Neural crest cell (in vitro differentiated cells): Measurements from ENCODE around the gene LPGAT1. TPM values are rescaled to one million over a fixed set of nuclear protein-coding genes. Genes with fewer than 3 reads are reported as not detected.

Experiments used
- DNase-seq: peaks from one replicate; pipeline ENCODE4 v3.0.0; 2021; ENCODE audit warnings: low read depth, mixed read lengths, low spot score
- H3K27ac Mint-ChIP-seq: one replicate; pipeline ENCODE4 v1.8.0; 2021; ENCODE audit warnings: mild to moderate bottlenecking, mixed read lengths; ENCODE audit not compliant: unreplicated experiment
- H3K27me3 Mint-ChIP-seq: 2 replicates; pipeline ENCODE4 v1.8.0; 2021; ENCODE audit warnings: low read depth, mild to moderate bottlenecking, mixed read lengths
- H3K36me3 Mint-ChIP-seq: 2 replicates; pipeline ENCODE4 v1.8.0; 2021; ENCODE audit warnings: low read depth, mild to moderate bottlenecking, mixed read lengths
- H3K4me1 Mint-ChIP-seq: 2 replicates; pipeline ENCODE4 v1.8.0; 2021; ENCODE audit warnings: mixed read lengths
- H3K4me3 Mint-ChIP-seq: one replicate; pipeline ENCODE4 v1.8.0; 2021; ENCODE audit warnings: mild to moderate bottlenecking, mixed read lengths
- H3K9me3 Mint-ChIP-seq: 2 replicates; pipeline ENCODE4 v1.8.0; 2021; ENCODE audit warnings: mixed read lengths
- total RNA-seq: library from RNA; stranded (reverse); gene quantifications from 2 replicates; pipeline ENCODE4 v1.2.1, GENCODE V29; 2021
- TF ChIP-seq, protein P1 (sequence below): fragments of 200-600 bp; sonication (generic); conservative IDR thresholded peaks from 2 replicates; pipeline ENCODE4 v1.5.0; 2021; ENCODE audit warnings: antibody characterized with exemption, mild to moderate bottlenecking

The LPGAT1 gene
- total RNA-seq, 1 donor from 2014 or later = 30.3 TPM

GRCh38 chr1:211831558-211832323, 1.2 kb upstream of the LPGAT1 start:
- Mint-ChIP-seq H3K27me3 (peaks cover 9% of the 10 kb centered on the region), H3K9me3 (no peaks in the 10 kb centered on the region), H3K4me3 (peak overlapping the region; percentile 89), H3K27ac (no peak overlapping the region), H3K4me1 (peaks cover 31% of the 10 kb centered on the region), H3K36me3 (no peaks in the 10 kb centered on the region)
- TF ChIP-seq, protein P1, sequence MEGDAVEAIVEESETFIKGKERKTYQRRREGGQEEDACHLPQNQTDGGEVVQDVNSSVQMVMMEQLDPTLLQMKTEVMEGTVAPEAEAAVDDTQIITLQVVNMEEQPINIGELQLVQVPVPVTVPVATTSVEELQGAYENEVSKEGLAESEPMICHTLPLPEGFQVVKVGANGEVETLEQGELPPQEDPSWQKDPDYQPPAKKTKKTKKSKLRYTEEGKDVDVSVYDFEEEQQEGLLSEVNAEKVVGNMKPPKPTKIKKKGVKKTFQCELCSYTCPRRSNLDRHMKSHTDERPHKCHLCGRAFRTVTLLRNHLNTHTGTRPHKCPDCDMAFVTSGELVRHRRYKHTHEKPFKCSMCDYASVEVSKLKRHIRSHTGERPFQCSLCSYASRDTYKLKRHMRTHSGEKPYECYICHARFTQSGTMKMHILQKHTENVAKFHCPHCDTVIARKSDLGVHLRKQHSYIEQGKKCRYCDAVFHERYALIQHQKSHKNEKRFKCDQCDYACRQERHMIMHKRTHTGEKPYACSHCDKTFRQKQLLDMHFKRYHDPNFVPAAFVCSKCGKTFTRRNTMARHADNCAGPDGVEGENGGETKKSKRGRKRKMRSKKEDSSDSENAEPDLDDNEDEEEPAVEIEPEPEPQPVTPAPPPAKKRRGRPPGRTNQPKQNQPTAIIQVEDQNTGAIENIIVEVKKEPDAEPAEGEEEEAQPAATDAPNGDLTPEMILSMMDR = no peak
- DNase-seq = no peak

DNA sequence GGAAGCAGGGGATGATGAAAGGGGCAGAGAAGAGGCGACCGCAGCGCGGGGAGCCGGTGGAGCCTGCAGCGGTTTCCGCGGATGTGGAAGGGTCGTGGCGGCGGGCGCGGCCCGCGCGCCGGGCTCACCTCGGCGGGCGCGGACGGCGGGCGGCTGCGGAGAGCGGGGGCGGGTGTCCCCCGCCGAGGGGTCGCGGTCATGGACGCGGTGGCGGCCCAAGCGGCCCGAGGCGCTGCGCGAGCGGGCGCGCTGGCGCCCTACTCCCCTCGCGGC, 572 bp downstream of the LPGAT1 start:
- Mint-ChIP-seq H3K36me3 (no peaks in the 10 kb centered on the region), H3K4me1 (peaks cover 31% of the 10 kb centered on the region), H3K9me3 (no peaks in the 10 kb centered on the region), H3K27ac (no peak overlapping the region), H3K4me3 (peak overlapping the region; percentile 97), H3K27me3 (peaks cover 5% of the 10 kb centered on the region)
- TF ChIP-seq, protein P1 = no peak
- no peak for DNase-seq

DNA sequence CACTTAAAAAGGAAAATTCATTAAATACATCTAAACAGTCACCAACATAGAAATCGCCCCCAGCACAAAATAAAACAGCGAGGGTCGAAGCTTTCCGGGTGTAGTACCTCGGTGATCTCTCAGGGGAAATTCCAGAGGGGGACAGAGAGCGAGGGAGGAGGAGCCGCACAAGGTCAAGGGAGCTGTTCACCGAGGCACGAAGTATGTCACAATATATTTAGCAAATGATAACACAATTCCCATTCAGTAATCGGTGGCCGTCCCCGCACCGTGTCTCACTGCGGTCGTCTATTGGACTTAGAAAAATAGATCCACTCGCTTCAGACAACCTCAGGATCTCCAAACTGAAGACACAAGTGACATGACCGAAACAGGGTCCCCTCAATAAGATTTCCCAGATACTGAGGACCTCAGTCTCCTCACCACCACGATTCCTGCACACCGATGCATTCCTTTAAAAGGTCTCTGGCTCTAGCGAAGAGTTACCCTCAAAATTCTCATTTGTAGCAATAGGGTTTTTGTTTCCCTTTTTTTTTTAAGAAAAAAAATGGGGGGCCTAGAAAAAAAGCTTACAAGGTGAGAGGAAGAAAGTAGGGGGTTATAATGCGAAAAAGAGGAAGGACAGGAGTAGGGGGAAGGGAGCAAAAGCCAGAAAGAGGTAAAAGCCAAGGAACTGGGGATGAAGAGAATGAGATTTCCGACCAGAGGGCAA, 1.1 kb downstream of the LPGAT1 start:
- Mint-ChIP-seq H3K27ac (no peak overlapping the region), H3K36me3 (no peaks in the 10 kb centered on the region), H3K9me3 (no peaks in the 10 kb centered on the region), H3K4me1 (peaks cover 31% of the 10 kb centered on the region), H3K4me3 (peak overlapping the region; percentile 97), H3K27me3 (peaks cover 4% of the 10 kb centered on the region)
- peak; percentile 29 for DNase-seq
- TF ChIP-seq, protein P1 = peak; percentile 24

DNA sequence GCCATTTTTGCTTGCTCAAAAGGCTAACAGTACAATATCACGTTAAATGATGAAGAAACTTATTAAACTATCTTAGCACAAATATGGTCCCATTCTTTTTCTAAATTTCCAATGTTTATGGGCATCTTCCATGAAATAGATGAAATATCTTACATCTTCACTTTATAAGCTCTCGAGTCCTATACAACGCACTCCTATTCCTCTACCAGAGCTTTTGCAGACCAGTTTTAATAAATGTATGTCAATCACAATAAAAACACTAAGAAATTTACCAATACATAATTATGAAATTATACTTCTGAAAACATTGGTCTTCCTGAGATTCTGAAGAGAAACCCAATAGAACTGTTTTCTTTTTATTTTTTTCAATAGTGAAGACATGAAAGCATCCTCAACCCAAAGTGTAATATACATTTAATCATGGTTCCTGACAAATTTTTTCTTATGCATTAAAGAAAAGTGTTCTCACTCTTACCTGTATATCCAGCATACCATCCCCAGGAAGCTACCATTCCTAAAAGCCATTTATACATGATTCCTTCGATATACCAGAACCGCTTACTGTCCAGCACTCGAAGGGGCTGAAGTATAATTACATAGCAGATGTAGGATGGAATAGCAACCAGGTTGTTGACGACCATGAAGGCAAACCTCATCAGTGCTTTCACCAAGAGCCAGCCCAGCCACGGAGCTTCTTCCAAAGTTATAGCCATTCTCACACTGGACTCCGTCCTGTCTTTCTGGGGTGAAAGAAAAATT, 1.8 kb downstream of the LPGAT1 start:
- H3K9me3 Mint-ChIP-seq = no peaks in the 10 kb centered on the region
- peaks cover 2% of the 10 kb centered on the region for H3K27me3 Mint-ChIP-seq
- peaks cover 31% of the 10 kb centered on the region for H3K4me1 Mint-ChIP-seq
- H3K27ac Mint-ChIP-seq = no peak overlapping the region
- DNase-seq = no peak
- no peaks in the 10 kb centered on the region for H3K36me3 Mint-ChIP-seq
- TF ChIP-seq, protein P1 = no peak
- H3K4me3 Mint-ChIP-seq = peak overlapping the region; percentile 97

DNA sequence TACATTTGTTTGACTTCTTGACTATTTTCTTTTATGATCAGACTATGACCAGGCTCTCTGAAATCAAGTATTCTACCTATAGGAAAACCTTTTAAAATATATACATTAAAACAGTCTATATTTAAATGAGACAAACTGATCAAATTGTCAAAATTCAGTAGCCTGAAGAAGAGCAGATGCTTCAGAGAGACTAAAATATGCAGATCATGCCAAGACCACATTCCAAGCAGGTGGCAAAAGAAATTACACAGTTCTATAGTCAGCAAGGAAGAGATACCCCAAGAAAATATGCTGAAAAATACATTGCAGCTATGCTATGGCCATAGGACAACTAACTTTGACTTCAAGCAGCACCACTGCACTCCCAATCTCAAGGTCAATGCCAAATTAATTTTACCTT, 3.5 kb downstream of the LPGAT1 start:
- Mint-ChIP-seq H3K9me3 (no peaks in the 10 kb centered on the region), H3K27ac (no peak overlapping the region), H3K27me3 (no peaks in the 10 kb centered on the region), H3K36me3 (no peaks in the 10 kb centered on the region), H3K4me1 (peaks cover 31% of the 10 kb centered on the region), H3K4me3 (no peak overlapping the region)
- TF ChIP-seq, protein P1 = no peak
- DNase-seq = no peak
